GM23248 (cell line): ENCODE measurements around the gene PHLDB3. TPM values are rescaled to one million over a fixed set of nuclear protein-coding genes. Genes with fewer than 3 reads are reported as not detected.
A peak's percentile ranks its signal among the peaks of the same experiment; 100 is the strongest.

Experiments used
- DNase-seq: peaks from one replicate; pipeline ENCODE4 v3.0.0-alpha.2; 2015
- H2AFZ ChIP-seq: fragments of 200-600 bp; sonication (generic); 2 replicates; pipeline ENCODE4 v1.6.1; 2016; ENCODE audit warnings: antibody characterized with exemption
- H3F3A ChIP-seq: fragments of 200-600 bp; sonication (generic); 2 replicates; pipeline ENCODE4 v1.6.1; 2016; ENCODE audit warnings: mild to moderate bottlenecking, antibody characterized with exemption, mixed run types; ENCODE audit not compliant: insufficient read depth
- H3K27ac ChIP-seq: fragments of 200-600 bp; sonication (generic); 2 replicates; pipeline ENCODE4 v1.5.1; 2016; ENCODE audit warnings: mild to moderate bottlenecking
- H3K27me3 ChIP-seq: fragments of 200-600 bp; sonication (generic); replicated peaks from 2 replicates; pipeline ENCODE4 v1.6.1; 2016; ENCODE audit warnings: mild to moderate bottlenecking; ENCODE audit not compliant: insufficient read depth
- H3K36me3 ChIP-seq: fragments of 200-600 bp; sonication (generic); 2 replicates; pipeline ENCODE4 v1.6.1; 2016; ENCODE audit warnings: low read depth, mild to moderate bottlenecking
- H3K4me1 ChIP-seq: fragments of 200-600 bp; sonication (generic); 2 replicates; pipeline ENCODE4 v1.6.1; 2016; ENCODE audit warnings: mild to moderate bottlenecking; ENCODE audit not compliant: insufficient read depth
- H3K4me2 ChIP-seq: fragments of 200-600 bp; sonication (generic); one replicate; pipeline ENCODE4 v1.6.1; 2016; ENCODE audit warnings: mild to moderate bottlenecking; ENCODE audit not compliant: unreplicated experiment
- H3K4me3 ChIP-seq: fragments of 200-600 bp; sonication (generic); 2 replicates; pipeline ENCODE4 v1.5.1; 2016; ENCODE audit warnings: mild to moderate bottlenecking
- H3K79me2 ChIP-seq: fragments of 200-600 bp; sonication (generic); 2 replicates; pipeline ENCODE4 v1.6.1; 2016; ENCODE audit warnings: mild to moderate bottlenecking; ENCODE audit not compliant: insufficient read depth
- H3K9ac ChIP-seq: fragments of 200-600 bp; sonication (generic); 2 replicates; pipeline ENCODE4 v1.6.1; 2016; ENCODE audit warnings: mild to moderate bottlenecking
- H3K9me2 ChIP-seq: fragments of 200-600 bp; sonication (generic); 2 replicates; pipeline ENCODE4 v1.6.1; 2016; ENCODE audit warnings: mixed run types, mild to moderate bottlenecking, moderate library complexity; ENCODE audit not compliant: insufficient read depth
- H3K9me3 ChIP-seq: fragments of 200-600 bp; sonication (generic); one replicate; pipeline ENCODE4 v1.6.1; 2017; ENCODE audit warnings: low read depth
- H4K20me1 ChIP-seq: fragments of 200-600 bp; sonication (generic); 2 replicates; pipeline ENCODE4 v1.6.0; 2016; ENCODE audit not compliant: insufficient read depth
- EZH2 ChIP-seq: fragments of 200-600 bp; sonication (generic); IDR thresholded peaks from 2 replicates; pipeline ENCODE4 v1.6.1; 2018; ENCODE audit warnings: antibody characterized with exemption, mild to moderate bottlenecking; ENCODE audit not compliant: insufficient read depth, poor library complexity, severe bottlenecking
- EZH2phosphoT487 ChIP-seq: fragments of 200-600 bp; sonication (generic); IDR thresholded peaks from 2 replicates; pipeline ENCODE4 v1.6.1; 2018; ENCODE audit warnings: antibody characterized with exemption, moderate library complexity, mild to moderate bottlenecking, low read depth; ENCODE audit not compliant: insufficient read depth
- WGBS, 2 experiments: methylation state at CpG; one replicate each; pipeline ENCODE4 v1.1.6; 2015 to 2017; ENCODE audit warnings: low lambda C conversion rate in 2 of 2, low coverage in 1 of 2; ENCODE audit errors: missing lambda C conversion rate in 2 of 2; 5-methylcytosine and 5-hydroxymethylcytosine counted together
- in situ Hi-C: fragments of 300-500 bp; cut with MboI; formaldehyde crosslinking; loops from 2 replicates; pipeline ENCODE4 v1.15.0; 2020
- polyA plus RNA-seq: library from polyadenylated mRNA; unstranded; fragments of >200 nt; fragmentation: Nextera tagmentation; extraction: Ambion mirVana; gene quantifications from 2 replicates; pipeline ENCODE4 v1.2.1, GENCODE V29; 2016
- total RNA-seq: library from RNA; depleted of rRNA; stranded (reverse); fragments of >200 nt; shearing (Covaris generic); gene quantifications from 2 replicates; pipeline ENCODE4 v1.2.3, GENCODE V29; 2014; rRNA removed

Gene PHLDB3
- total RNA-seq (5.6 and 8.9 TPM in 2 replicates), polyA plus RNA-seq (3.9 and 4.6 TPM in 2 replicates)

DNA sequence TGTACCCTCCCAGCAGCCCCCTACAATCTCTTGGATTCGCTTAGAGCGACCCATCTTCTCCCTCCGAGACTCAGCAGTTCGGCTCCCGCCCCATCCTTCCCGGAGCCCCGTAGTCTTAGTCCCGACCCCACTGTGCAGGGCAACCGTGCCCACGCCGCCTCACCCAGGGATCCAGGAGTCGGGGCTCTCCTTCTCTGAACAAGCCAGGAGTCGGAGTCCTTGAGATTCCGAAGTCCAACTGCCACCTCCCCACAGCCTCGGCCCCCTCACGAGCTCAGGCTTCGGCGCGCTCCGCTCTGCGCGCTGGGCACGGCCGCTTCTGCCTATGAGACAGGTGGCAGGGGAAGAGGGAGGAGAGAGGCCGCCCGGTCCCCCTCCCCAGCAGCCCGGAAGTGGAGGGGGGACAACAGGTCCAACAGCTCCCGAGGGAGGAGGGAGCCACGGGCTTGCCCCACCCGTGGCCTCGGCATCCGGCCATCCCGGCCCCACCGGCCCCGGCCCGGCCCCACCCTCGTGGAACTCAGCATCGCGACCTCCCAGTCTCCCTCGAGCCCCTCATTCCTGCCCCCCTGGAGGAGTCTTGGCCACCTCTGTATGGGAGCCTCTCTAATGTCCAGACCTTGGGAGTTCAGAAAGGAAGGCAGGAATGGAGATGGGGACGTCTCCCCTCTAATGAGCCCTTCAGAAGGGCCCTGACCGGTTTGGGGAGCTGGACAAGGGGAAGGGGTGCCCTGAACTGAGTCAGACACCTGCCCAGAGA lies at the start of gene PHLDB3:
Gene PHLDB3 (minus strand): TSS at position 321 of the 760 bp plus-strand sequence. CDS start 628 bp downstream, outside the sequence.
- peak; percentile 59 for DNase-seq
- Histone ChIP-seq H4K20me1 (no peaks in the 10 kb centered on the region), H3K9ac (peak within 1 kb of the TSS; percentile 70), H3K27ac (peak within 1 kb of the TSS; percentile 30), H3F3A (peaks cover 22% of the 10 kb centered on the region), H3K4me3 (peak within 1 kb of the TSS; percentile 73), H3K79me2 (no peaks in the 10 kb centered on the region), H3K4me2 (peak within 1 kb of the TSS; percentile 80), H3K27me3 (no peaks in the 10 kb centered on the region), H3K4me1 (no peaks in the 10 kb centered on the region), H3K9me2 (no peaks in the 10 kb centered on the region), H3K9me3 (no peaks in the 10 kb centered on the region), H3K36me3 (peaks cover 13% of the 10 kb centered on the region; the same call in 1 of the 2 replicates), H2AFZ (peak within 1 kb of the TSS; percentile 74)
- WGBS, 2 experiments: 8 to 9% methylated on average over 27 to 41 of the region's 42 CpGs
- in situ Hi-C loops: no loop called here
- TF ChIP-seq EZH2: no peak
- TF ChIP-seq EZH2phosphoT487: no peak

DNA sequence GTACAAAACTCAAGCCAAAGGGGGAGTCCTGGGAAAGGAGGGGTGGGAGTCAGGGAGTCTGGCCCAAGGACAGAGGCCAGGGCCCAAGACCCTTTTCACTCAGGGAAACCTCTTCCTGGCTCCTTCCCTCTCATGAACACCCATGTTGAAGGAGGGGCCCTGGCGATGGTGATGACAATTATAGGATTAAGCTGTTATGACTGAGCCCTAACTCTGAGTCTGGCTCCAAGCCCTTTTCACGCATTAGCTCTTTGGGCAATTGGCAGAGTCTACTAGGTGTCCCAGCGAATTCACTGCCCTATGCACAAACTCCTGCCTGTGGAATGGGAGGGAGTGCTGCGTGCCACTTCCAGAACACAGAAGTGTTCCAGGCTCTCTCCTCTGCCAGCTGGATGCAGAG lies 49.1 kb upstream of the PHLDB3 start:
- no peak overlapping the region for H2AFZ ChIP-seq
- H3F3A ChIP-seq: peaks cover 5% of the 10 kb centered on the region; the same call in 1 of the 2 replicates
- WGBS, 2 experiments: 90% methylated on average over 4 of the region's 4 CpGs
- H3K9ac ChIP-seq: no peak overlapping the region
- no peak overlapping the region for H3K4me3 ChIP-seq
- peaks cover 5% of the 10 kb centered on the region; the same call in 1 of the 2 replicates for H3K36me3 ChIP-seq
- in situ Hi-C loops: no loop called here
- H4K20me1 ChIP-seq: no peaks in the 10 kb centered on the region
- no peak overlapping the region for H3K27ac ChIP-seq
- TF ChIP-seq EZH2 (no peak), EZH2phosphoT487 (no peak)
- no peaks in the 10 kb centered on the region for H3K9me2 ChIP-seq
- no peaks in the 10 kb centered on the region for H3K79me2 ChIP-seq
- no peak overlapping the region for H3K4me2 ChIP-seq
- DNase-seq: no peak
- H3K27me3 ChIP-seq: no peaks in the 10 kb centered on the region
- H3K9me3 ChIP-seq: no peaks in the 10 kb centered on the region
- H3K4me1 ChIP-seq: no peaks in the 10 kb centered on the region

- 88 to 96% methylated on average over 2 to 3 of the region's 3 CpGs for WGBS, 2 experiments
Observed at GRCh38 chr19:43552616-43553015, 48.1 kb upstream of the PHLDB3 start.

DNA sequence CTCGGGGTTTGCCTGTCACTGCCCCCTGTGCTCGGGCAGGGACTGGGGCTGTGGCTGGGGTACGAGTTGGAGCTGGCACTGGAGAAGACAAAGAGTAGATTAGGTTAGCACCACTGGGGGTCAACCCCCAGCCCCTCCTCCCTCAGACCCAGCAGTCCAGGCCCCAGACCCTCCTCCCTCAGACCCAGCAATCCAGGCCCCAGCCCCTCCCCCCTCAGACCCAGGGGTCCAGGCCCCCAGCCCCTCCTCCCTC lies 47.6 kb upstream of the PHLDB3 start:
- 86 to 88% methylated on average over 3 of the region's 3 CpGs for WGBS, 2 experiments
- no peak overlapping the region for H2AFZ ChIP-seq
- DNase-seq: no peak
- no peak overlapping the region for H3K9ac ChIP-seq
- no peaks in the 10 kb centered on the region for H3K9me2 ChIP-seq
- no peaks in the 10 kb centered on the region for H3K9me3 ChIP-seq
- in situ Hi-C loops: no loop called here
- H3K36me3 ChIP-seq: peaks cover 5% of the 10 kb centered on the region; the same call in 1 of the 2 replicates
- H3K27ac ChIP-seq: no peak overlapping the region
- H3K79me2 ChIP-seq: no peaks in the 10 kb centered on the region
- no peaks in the 10 kb centered on the region for H3F3A ChIP-seq
- H3K4me1 ChIP-seq: no peaks in the 10 kb centered on the region
- TF ChIP-seq EZH2: no peak
- no peak for TF ChIP-seq EZH2phosphoT487
- no peak overlapping the region for H3K4me2 ChIP-seq
- H3K4me3 ChIP-seq: no peak overlapping the region
- no peaks in the 10 kb centered on the region for H4K20me1 ChIP-seq
- no peaks in the 10 kb centered on the region for H3K27me3 ChIP-seq

More at GRCh38 chr19:43552616-43553015, 48.1 kb upstream of the PHLDB3 start:
- no peak overlapping the region for H3K4me3 ChIP-seq
- no peak overlapping the region for H2AFZ ChIP-seq
- no peak overlapping the region for H3K9ac ChIP-seq
- H3K9me3 ChIP-seq: no peaks in the 10 kb centered on the region
- H3K27ac ChIP-seq: no peak overlapping the region
- TF ChIP-seq EZH2: no peak
- in situ Hi-C loops: no loop called here
- no peaks in the 10 kb centered on the region for H3K9me2 ChIP-seq
- DNase-seq: no peak
- H3F3A ChIP-seq: 0 out of 2 replicates have a peak, but pooled peaks cover under 1% of the 10 kb centered on the region
- H3K79me2 ChIP-seq: no peaks in the 10 kb centered on the region
- H4K20me1 ChIP-seq: no peaks in the 10 kb centered on the region
- H3K4me1 ChIP-seq: no peaks in the 10 kb centered on the region
- peaks cover 5% of the 10 kb centered on the region; the same call in 1 of the 2 replicates for H3K36me3 ChIP-seq
- no peaks in the 10 kb centered on the region for H3K27me3 ChIP-seq
- H3K4me2 ChIP-seq: no peak overlapping the region
